Measurements from ENCODE around the gene ACOT13.
"Not testable (repeated sequence)": the region's sequence is repeated elsewhere in the genome, so short reads cannot be mapped to it uniquely, and the experiment has no call there.

Gene ACOT13

GRCh38 chr6:24660105-24660504 is 6.8 kb upstream of the ACOT13 start:
- no peak for DNase-seq (ENCODE audit: insufficient read length, low spot score)
- no peak for FAIRE-seq

- not testable (repeated sequence) for FAIRE-seq; DNase-seq (ENCODE audit: insufficient read length, low spot score)
These were observed 5.1 kb upstream of the ACOT13 start for GRCh38 chr6:24661759-24662158.

- DNase-seq (ENCODE audit: insufficient read length, low spot score) (no peak), FAIRE-seq (no peak)
These were observed 4.6 kb upstream of the ACOT13 start for GRCh38 chr6:24662236-24662635.

GRCh38 chr6:24663189-24663588 is 3.7 kb upstream of the ACOT13 start:
- FAIRE-seq (no peak), DNase-seq (ENCODE audit: insufficient read length, low spot score) (no peak)

GRCh38 chr6:24664046-24664987 is 2.6 kb upstream of the ACOT13 start:
- DNase-seq (ENCODE audit: insufficient read length, low spot score) = no peak
- no peak for FAIRE-seq

GRCh38 chr6:24666097-24666640 is 708 bp upstream of the ACOT13 start:
- FAIRE-seq (no peak), DNase-seq (ENCODE audit: insufficient read length, low spot score) (peak; percentile 34)

- FAIRE-seq (no peak), DNase-seq (ENCODE audit: insufficient read length, low spot score) (no peak)
These were observed 514 bp downstream of the ACOT13 start for GRCh38 chr6:24667378-24667803.

GRCh38 chr6:24668066-24668996 is 1.5 kb downstream of the ACOT13 start:
- not testable (repeated sequence) for DNase-seq (ENCODE audit: insufficient read length, low spot score); FAIRE-seq

- FAIRE-seq = no peak
These were observed 2.1 kb downstream of the ACOT13 start for GRCh38 chr6:24668997-24669361.

GRCh38 chr6:24670492-24670891 is 3.6 kb downstream of the ACOT13 start:
- not testable (repeated sequence) for DNase-seq (ENCODE audit: insufficient read length, low spot score); FAIRE-seq

More at GRCh38 chr6:24668997-24669361, 2.1 kb downstream of the ACOT13 start:
- no peak for DNase-seq (ENCODE audit: insufficient read length, low spot score)

- FAIRE-seq; DNase-seq (ENCODE audit: insufficient read length, low spot score): not testable (repeated sequence)
These were observed 4.2 kb downstream of the ACOT13 start for GRCh38 chr6:24671077-24671476.

- FAIRE-seq = no peak
- DNase-seq (ENCODE audit: insufficient read length, low spot score) = no peak
These were observed 5.8 kb downstream of the ACOT13 start for GRCh38 chr6:24672620-24673182.

- DNase-seq (ENCODE audit: insufficient read length, low spot score) = no peak
- FAIRE-seq = no peak
These were observed 6.7 kb downstream of the ACOT13 start for GRCh38 chr6:24673625-24674024.

- DNase-seq (ENCODE audit: insufficient read length, low spot score); FAIRE-seq: not testable (repeated sequence)
These were observed 12.0 kb downstream of the ACOT13 start for GRCh38 chr6:24678792-24679352.

- no peak for FAIRE-seq
These were observed 13.7 kb downstream of the ACOT13 start for GRCh38 chr6:24680582-24680981.

GRCh38 chr6:24683297-24684296 is 16.7 kb downstream of the ACOT13 start:
- DNase-seq (ENCODE audit: insufficient read length, low spot score) (no peak), FAIRE-seq (no peak)

More at GRCh38 chr6:24680582-24680981, 13.7 kb downstream of the ACOT13 start:
- no peak for DNase-seq (ENCODE audit: insufficient read length, low spot score)

GRCh38 chr6:24686408-24686807 is 19.5 kb downstream of the ACOT13 start:
- no peak for DNase-seq (ENCODE audit: insufficient read length, low spot score)
- no peak for FAIRE-seq

- FAIRE-seq = no peak
- no peak for DNase-seq (ENCODE audit: insufficient read length, low spot score)
These were observed 20.1 kb downstream of the ACOT13 start for GRCh38 chr6:24686946-24687345.

GRCh38 chr6:24689964-24690363 is 23.1 kb downstream of the ACOT13 start:
- no peak for FAIRE-seq

More at GRCh38 chr6:24689964-24690363, 23.1 kb downstream of the ACOT13 start:
- DNase-seq (ENCODE audit: insufficient read length, low spot score) = no peak

All from HTR-8/SVneo (cell line).